ENCODE results near the gene TCEANC2. TPM values are rescaled to one million over a fixed set of nuclear protein-coding genes. Genes with fewer than 3 reads are reported as not detected.
"Not testable (repeated sequence)": the region's sequence is repeated elsewhere in the genome, so short reads cannot be mapped to it uniquely, and the experiment has no call there.

TCEANC2 gene
- total RNA-seq, 2 donors from 2014 or later, result 4.4 to 5.9 TPM

DNA sequence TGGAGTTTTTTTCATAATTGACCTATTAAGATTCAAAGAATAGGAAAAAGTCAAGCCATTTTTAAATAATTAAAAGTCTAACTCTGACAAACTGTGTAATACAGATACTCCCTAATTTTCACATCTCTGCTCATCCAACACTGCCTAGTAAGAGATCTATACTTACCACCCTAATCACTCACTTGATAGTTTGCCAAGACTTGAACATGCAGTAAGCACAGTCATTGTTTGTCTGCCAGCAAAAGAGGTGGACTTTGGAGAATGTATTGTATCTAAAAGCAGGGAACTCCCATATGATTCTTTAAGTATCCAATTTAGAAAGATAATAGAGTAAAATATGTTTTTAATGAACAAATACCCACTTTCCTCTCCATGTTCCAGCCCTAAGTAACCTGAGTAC is 15.9 kb upstream of the TCEANC2 start:
- H3K36me3 ChIP-seq, result peaks cover 35% of the 10 kb centered on the region
- H3K4me3 ChIP-seq, result no peak overlapping the region
- H3K4me1 ChIP-seq, result no peaks in the 10 kb centered on the region
- H3K9me3 ChIP-seq, result no peaks in the 10 kb centered on the region
- H3K27me3 ChIP-seq, result no peaks in the 10 kb centered on the region
- H3K27ac ChIP-seq, result no peak overlapping the region
- TF ChIP-seq, protein P1, sequence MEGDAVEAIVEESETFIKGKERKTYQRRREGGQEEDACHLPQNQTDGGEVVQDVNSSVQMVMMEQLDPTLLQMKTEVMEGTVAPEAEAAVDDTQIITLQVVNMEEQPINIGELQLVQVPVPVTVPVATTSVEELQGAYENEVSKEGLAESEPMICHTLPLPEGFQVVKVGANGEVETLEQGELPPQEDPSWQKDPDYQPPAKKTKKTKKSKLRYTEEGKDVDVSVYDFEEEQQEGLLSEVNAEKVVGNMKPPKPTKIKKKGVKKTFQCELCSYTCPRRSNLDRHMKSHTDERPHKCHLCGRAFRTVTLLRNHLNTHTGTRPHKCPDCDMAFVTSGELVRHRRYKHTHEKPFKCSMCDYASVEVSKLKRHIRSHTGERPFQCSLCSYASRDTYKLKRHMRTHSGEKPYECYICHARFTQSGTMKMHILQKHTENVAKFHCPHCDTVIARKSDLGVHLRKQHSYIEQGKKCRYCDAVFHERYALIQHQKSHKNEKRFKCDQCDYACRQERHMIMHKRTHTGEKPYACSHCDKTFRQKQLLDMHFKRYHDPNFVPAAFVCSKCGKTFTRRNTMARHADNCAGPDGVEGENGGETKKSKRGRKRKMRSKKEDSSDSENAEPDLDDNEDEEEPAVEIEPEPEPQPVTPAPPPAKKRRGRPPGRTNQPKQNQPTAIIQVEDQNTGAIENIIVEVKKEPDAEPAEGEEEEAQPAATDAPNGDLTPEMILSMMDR (IDR thresholded peaks at IDR 0.05), result no peak
- no peak for DNase-seq
- H3K9ac ChIP-seq (ENCODE audit: low read depth in 2 of 2, low read length in 2 of 2), result no peak overlapping the region
- intact Hi-C loops (cut with DNase I), result no loop called here

DNA sequence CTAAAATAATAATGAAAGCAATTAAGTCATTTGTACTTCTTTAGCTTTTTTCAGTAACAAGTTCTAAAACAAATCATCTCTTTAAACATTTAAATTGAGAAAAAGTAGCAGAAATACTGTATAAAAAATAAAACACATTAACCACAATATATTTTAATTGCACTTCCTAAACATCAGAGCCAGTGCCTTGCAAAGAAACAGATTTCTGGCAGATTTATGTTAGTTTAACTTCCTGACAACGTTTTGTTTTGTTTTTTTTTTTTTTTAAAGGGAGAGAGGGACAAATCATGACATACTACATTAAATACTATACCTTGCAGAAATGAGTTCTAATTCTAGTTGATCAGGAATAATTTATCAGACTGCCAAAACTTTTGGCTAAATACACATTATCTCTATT is 11.6 kb upstream of the TCEANC2 start:
- Histone ChIP-seq H3K27ac (no peak overlapping the region), H3K9me3 (no peaks in the 10 kb centered on the region), H3K4me3 (no peak overlapping the region), H3K9ac (ENCODE audit: low read depth in 2 of 2, low read length in 2 of 2) (no peak overlapping the region), H3K36me3 (peaks cover 23% of the 10 kb centered on the region), H3K4me1 (no peaks in the 10 kb centered on the region), H3K27me3 (no peaks in the 10 kb centered on the region)
- DNase-seq, result no peak
- TF ChIP-seq, protein P1 (IDR thresholded peaks at IDR 0.05), result no peak
- intact Hi-C loops (cut with DNase I), result no loop called here

DNA sequence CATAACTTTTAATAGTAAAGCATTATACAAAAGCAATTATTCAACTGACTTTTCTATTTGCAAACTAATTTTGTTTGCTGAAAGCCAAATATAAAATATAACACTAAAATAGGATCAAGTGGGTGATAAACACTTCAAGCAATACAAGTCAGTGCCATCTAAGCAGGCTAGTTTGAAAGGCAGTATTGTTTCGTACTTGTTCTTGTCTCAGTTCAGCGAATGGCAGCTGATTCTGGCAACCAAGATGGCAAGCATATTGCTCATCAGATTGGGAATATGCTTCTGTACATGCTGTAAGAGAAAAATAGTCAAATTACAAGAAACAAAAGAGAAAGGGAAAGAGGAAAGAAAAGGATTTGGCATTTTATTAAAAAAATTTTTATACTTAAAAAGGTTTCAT is 7.9 kb upstream of the TCEANC2 start:
- no peak overlapping the region for H3K9ac ChIP-seq (ENCODE audit: low read depth in 2 of 2, low read length in 2 of 2)
- no peaks in the 10 kb centered on the region for H3K9me3 ChIP-seq
- H3K36me3 ChIP-seq, result peaks cover 15% of the 10 kb centered on the region
- TF ChIP-seq, protein P1 (IDR thresholded peaks at IDR 0.05), result no peak
- H3K4me1 ChIP-seq, result peaks cover 11% of the 10 kb centered on the region
- H3K4me3 ChIP-seq, result no peak overlapping the region
- DNase-seq, result no peak
- intact Hi-C loops (cut with DNase I), result no loop called here
- no peak overlapping the region for H3K27ac ChIP-seq
- no peaks in the 10 kb centered on the region for H3K27me3 ChIP-seq

DNA sequence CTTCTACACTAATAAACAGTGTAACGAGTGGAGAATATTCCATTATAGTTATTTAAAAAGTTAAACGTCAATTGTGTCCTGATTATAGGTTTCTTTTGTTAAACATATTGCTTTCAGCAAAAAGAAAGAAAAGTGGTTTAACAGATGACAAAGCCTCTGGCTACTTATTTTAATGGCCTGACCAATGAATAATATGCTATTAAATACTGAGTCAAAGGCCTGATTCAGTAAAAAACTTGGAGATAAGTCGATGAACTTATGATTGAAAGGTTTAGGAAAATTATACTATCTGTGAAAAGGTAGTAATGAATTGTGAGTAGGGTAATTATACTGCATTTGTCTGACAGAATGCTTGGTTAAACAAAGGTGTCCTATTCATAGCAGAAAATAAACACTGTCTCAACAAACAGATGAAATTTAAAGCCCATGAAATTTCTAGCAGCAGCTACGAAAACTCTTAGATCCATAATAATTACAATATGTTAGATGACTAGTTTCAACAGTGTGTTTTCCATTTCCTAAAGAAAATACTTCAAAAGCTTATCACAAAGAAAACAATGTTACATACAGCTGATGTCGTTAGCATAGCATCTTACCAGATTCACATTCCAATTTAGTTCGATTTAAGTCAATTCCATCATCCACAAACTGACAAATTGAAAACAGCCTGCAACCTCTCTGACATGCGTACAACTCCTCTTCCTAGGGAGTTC is 6.6 kb upstream of the TCEANC2 start:
- Histone ChIP-seq H3K9me3 (no peaks in the 10 kb centered on the region), H3K27me3 (no peaks in the 10 kb centered on the region), H3K36me3 (peaks cover 2% of the 10 kb centered on the region), H3K9ac (ENCODE audit: low read depth in 2 of 2, low read length in 2 of 2) (no peak overlapping the region), H3K27ac (no peak overlapping the region), H3K4me3 (no peak overlapping the region), H3K4me1 (peaks cover 19% of the 10 kb centered on the region)
- no peak for DNase-seq
- TF ChIP-seq, protein P1 (IDR thresholded peaks at IDR 0.05), result no peak
- intact Hi-C loops (cut with DNase I), result no loop called here

DNA sequence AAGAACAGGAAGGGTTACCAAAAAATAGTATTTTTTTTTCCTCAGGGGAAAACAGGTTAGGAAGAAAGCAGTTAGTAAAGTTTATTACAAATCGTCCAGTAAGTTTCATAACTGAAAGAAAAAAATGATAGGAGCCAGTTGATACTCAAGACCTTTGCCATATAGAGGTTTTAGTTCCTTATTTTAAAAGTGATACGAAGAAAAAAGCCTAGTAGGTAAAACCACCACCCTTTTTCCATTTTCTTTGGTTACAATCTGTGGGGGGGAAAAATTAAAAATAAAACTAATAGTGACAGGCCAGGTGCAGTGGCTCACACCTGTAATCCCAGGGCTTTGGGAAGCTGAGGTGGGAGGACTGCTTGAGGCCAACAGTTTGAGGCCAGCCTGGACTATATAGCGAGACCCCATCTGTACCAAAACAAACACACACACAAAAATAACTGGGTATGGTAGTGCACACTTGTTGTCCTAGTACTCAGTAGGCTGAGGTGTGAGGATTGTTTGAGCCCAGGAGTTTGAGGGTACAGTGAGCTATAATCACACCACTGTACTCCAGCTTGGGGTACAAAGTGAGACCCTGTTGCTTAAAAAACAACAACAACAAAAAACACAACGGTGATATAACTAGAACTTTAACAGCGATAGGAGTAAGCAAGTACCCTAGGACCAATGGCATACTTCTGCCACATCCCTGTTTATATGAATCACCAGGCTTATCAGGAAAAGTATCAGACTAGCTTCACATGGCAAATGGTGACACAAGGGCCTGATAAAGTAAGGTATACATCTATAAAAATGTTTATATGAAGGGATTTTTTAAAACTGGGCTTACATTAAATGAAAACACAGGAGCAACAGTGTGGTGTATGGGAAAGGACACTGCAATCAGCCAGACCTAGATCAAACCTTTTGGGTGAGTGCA is 5.8 kb upstream of the TCEANC2 start:
- no peak for DNase-seq
- no peaks in the 10 kb centered on the region for H3K36me3 ChIP-seq
- peaks cover 19% of the 10 kb centered on the region for H3K4me1 ChIP-seq
- no peak overlapping the region for H3K4me3 ChIP-seq
- no peak overlapping the region for H3K27ac ChIP-seq
- H3K9me3 ChIP-seq, result no peaks in the 10 kb centered on the region
- TF ChIP-seq, protein P1 (IDR thresholded peaks at IDR 0.05), result no peak
- intact Hi-C loops (cut with DNase I), result no loop called here
- H3K27me3 ChIP-seq, result no peaks in the 10 kb centered on the region
- no peak overlapping the region for H3K9ac ChIP-seq (ENCODE audit: low read depth in 2 of 2, low read length in 2 of 2)

DNA sequence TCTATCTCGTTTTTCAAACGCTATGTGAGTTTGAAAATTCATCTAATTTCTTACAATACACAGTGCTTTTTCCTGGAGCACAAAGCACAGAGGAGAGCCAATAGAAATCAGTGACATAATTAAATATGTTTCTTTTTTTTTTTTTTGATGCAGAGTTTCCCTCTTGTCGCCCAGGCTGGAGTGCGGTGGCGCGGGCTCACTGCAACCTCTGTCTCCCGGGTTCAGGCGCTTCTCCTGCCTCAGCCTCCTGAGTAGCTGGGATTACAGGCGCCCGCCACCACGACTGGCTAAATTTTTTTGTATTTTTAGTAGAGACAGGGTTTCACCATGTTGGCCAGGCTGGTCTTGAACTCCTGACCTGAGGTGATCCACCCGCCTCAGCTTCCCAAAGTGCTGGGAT is 3.0 kb upstream of the TCEANC2 start:
- H3K27ac ChIP-seq; H3K36me3 ChIP-seq; H3K4me3 ChIP-seq; H3K9ac ChIP-seq (ENCODE audit: low read depth in 2 of 2, low read length in 2 of 2); H3K9me3 ChIP-seq; intact Hi-C loops (cut with DNase I); DNase-seq; H3K27me3 ChIP-seq: not testable (repeated sequence)
- peaks cover 19% of the 10 kb centered on the region for H3K4me1 ChIP-seq

Data from colonic mucosa (tissue), 4 donors.